H9 (cell line): ENCODE measurements around the gene ZC3HAV1L. TPM values are rescaled to one million over a fixed set of nuclear protein-coding genes. Genes with fewer than 3 reads are reported as not detected.

Experiments used
- DNase-seq: peaks from one replicate; pipeline ENCODE4 v3.0.0-alpha.2; 2017
- H2AFZ ChIP-seq: one replicate; pipeline ENCODE4 v1.6.1; 2013; ENCODE audit warnings: mild to moderate bottlenecking, low read length, control low read depth, moderate library complexity
- H2AK5ac ChIP-seq: 2 replicates; pipeline ENCODE4 v1.6.1; 2013; ENCODE audit warnings: low read length, control low read depth, mixed read lengths; ENCODE audit not compliant: insufficient read length
- H2BK120ac ChIP-seq: one replicate; pipeline ENCODE4 v1.6.1; 2013; ENCODE audit warnings: low read depth, mild to moderate bottlenecking, low read length, control low read depth, inconsistent platforms; ENCODE audit not compliant: poor library complexity, severe bottlenecking
- H2BK12ac ChIP-seq: 2 replicates; pipeline ENCODE4 v1.6.1; 2013; ENCODE audit warnings: low read length, control low read depth, mixed read lengths, low read depth; ENCODE audit not compliant: insufficient read length
- H2BK15ac ChIP-seq: 2 replicates; pipeline ENCODE4 v1.6.1; 2013; ENCODE audit warnings: low read depth, low read length, control low read depth
- H2BK20ac ChIP-seq: one replicate; pipeline ENCODE4 v1.6.1; 2013; ENCODE audit warnings: low read depth, mild to moderate bottlenecking, low read length, control low read depth, inconsistent platforms; ENCODE audit not compliant: poor library complexity, severe bottlenecking
- H2BK5ac ChIP-seq: 2 replicates; pipeline ENCODE4 v1.6.1; 2013; ENCODE audit warnings: low read length, control low read depth, mixed read lengths; ENCODE audit not compliant: insufficient read length
- H3K14ac ChIP-seq: 2 replicates; pipeline ENCODE4 v1.6.1; 2013; ENCODE audit warnings: low read length, control low read depth; ENCODE audit not compliant: insufficient read depth
- H3K18ac ChIP-seq: 2 replicates; pipeline ENCODE4 v1.6.1; 2013; ENCODE audit warnings: low read depth, mild to moderate bottlenecking, mixed read lengths, low read length, control low read depth; ENCODE audit not compliant: insufficient read length
- H3K23ac ChIP-seq: 2 replicates; pipeline ENCODE4 v1.6.1; 2013; ENCODE audit warnings: low read length, control low read depth, mixed read lengths, low read depth; ENCODE audit not compliant: insufficient read length
- H3K23me2 ChIP-seq: 2 replicates; pipeline ENCODE4 v1.6.1; 2013; ENCODE audit warnings: low read depth, mild to moderate bottlenecking, mixed read lengths, low read length, control low read depth; ENCODE audit not compliant: insufficient read length, poor library complexity, severe bottlenecking
- H3K27ac ChIP-seq: 2 replicates; pipeline ENCODE4 v1.5.1; 2013; ENCODE audit warnings: low read length, control low read depth, mixed read lengths, low read depth; ENCODE audit not compliant: insufficient read length
- H3K27me3 ChIP-seq: 2 replicates; pipeline ENCODE4 v1.6.1; 2013; ENCODE audit warnings: low read length, control low read depth, inconsistent platforms; ENCODE audit not compliant: insufficient read depth
- H3K4ac ChIP-seq: 2 replicates; pipeline ENCODE4 v1.6.1; 2013; ENCODE audit warnings: low read depth, mild to moderate bottlenecking, control low read depth, inconsistent platforms, low read length, moderate library complexity
- H3K4me1 ChIP-seq: 2 replicates; pipeline ENCODE4 v1.6.1; 2013; ENCODE audit warnings: low read length, control low read depth, inconsistent platforms; ENCODE audit not compliant: insufficient read depth
- H3K4me2 ChIP-seq: 2 replicates; pipeline ENCODE4 v1.6.1; 2013; ENCODE audit warnings: low read length, control low read depth, mixed read lengths; ENCODE audit not compliant: insufficient read length, insufficient read depth
- H3K56ac ChIP-seq: 2 replicates; pipeline ENCODE4 v1.6.1; 2013; ENCODE audit warnings: low read depth, mild to moderate bottlenecking, mixed read lengths, low read length, control low read depth; ENCODE audit not compliant: insufficient read length
- H3K79me1 ChIP-seq: 2 replicates; pipeline ENCODE4 v1.6.1; 2013; ENCODE audit warnings: low read depth, mild to moderate bottlenecking, moderate library complexity, low read length, control low read depth, inconsistent platforms; ENCODE audit not compliant: insufficient read depth, poor library complexity, severe bottlenecking
- H3K79me2 ChIP-seq: 2 replicates; pipeline ENCODE4 v1.6.1; 2013; ENCODE audit warnings: low read length, control low read depth, inconsistent platforms; ENCODE audit not compliant: insufficient read depth
- H3K9ac ChIP-seq: 2 replicates; pipeline ENCODE4 v1.6.1; 2013; ENCODE audit warnings: low read length, control low read depth, mixed read lengths; ENCODE audit not compliant: insufficient read length; ENCODE audit errors: extremely low read depth
- H3K9me3 ChIP-seq: one replicate; pipeline ENCODE4 v1.6.1; 2013; ENCODE audit warnings: low read depth, low read length, inconsistent platforms; ENCODE audit not compliant: control insufficient read depth
- H3T11ph ChIP-seq: one replicate; pipeline ENCODE4 v1.6.1; 2013; ENCODE audit warnings: mild to moderate bottlenecking, low read length, control low read depth, inconsistent platforms
- H4K20me1 ChIP-seq: one replicate; pipeline ENCODE4 v1.6.1; 2013; ENCODE audit not compliant: control insufficient read depth, insufficient read length, insufficient read depth
- H4K5ac ChIP-seq: 2 replicates; pipeline ENCODE4 v1.6.1; 2013; ENCODE audit warnings: low read depth, mild to moderate bottlenecking, mixed read lengths, low read length, control low read depth; ENCODE audit not compliant: insufficient read length
- H4K8ac ChIP-seq: replicated peaks from 2 replicates; pipeline ENCODE4 v1.6.1; 2013; ENCODE audit warnings: low read length, control low read depth, mixed read lengths, low read depth; ENCODE audit not compliant: insufficient read length
- H4K91ac ChIP-seq: 2 replicates; pipeline ENCODE4 v1.6.1; 2013; ENCODE audit warnings: low read depth, mild to moderate bottlenecking, moderate library complexity, mixed read lengths, low read length, control low read depth; ENCODE audit not compliant: insufficient read length
- H3K27ac Mint-ChIP-seq, 3 experiments: 2 replicates in 2 of 3; 3 replicates in 1 of 3; pipeline ENCODE4 v1.8.0; 2020 to 2021; ENCODE audit warnings: mixed read lengths in 3 of 3, mild to moderate bottlenecking in 1 of 3, moderate library complexity in 1 of 3
- H3K27me3 Mint-ChIP-seq: 2 replicates; pipeline ENCODE4 v1.8.0; 2021; ENCODE audit warnings: low read depth, mild to moderate bottlenecking, moderate library complexity, mixed read lengths
- H3K36me3 Mint-ChIP-seq, 3 experiments: 2 replicates in 2 of 3; 3 replicates in 1 of 3; pipeline ENCODE4 v1.8.0; 2020 to 2021; ENCODE audit warnings: low read depth in 3 of 3, mixed read lengths in 3 of 3; ENCODE audit not compliant: insufficient read depth in 1 of 3
- H3K4me1 Mint-ChIP-seq, 2 experiments: 2 replicates each; pipeline ENCODE4 v1.8.0; 2020; ENCODE audit warnings: mixed read lengths in 2 of 2
- H3K4me3 Mint-ChIP-seq, 2 experiments: 2 replicates in 1 of 2; 3 replicates in 1 of 2; pipeline ENCODE4 v1.8.0; 2020 to 2021; ENCODE audit warnings: mild to moderate bottlenecking in 2 of 2, mixed read lengths in 2 of 2, moderate library complexity in 1 of 2
- H3K9me3 Mint-ChIP-seq, 2 experiments: 2 replicates in 1 of 2; 3 replicates in 1 of 2; pipeline ENCODE4 v1.8.0; 2020; ENCODE audit warnings: mild to moderate bottlenecking in 2 of 2, mixed read lengths in 2 of 2, moderate library complexity in 1 of 2
- WGBS: extraction: QIAGEN DNeasy Blood & Tissue Kit; methylation state at CpG from one replicate; pipeline ENCODE4 v1.1.7; 2013; ENCODE audit warnings: missing lambda C conversion rate, low lambda C conversion rate, mixed read lengths; ENCODE audit not compliant: insufficient read length; ENCODE audit errors: extremely low coverage; 5-methylcytosine and 5-hydroxymethylcytosine counted together
- total RNA-seq: library from RNA; stranded (reverse); gene quantifications from 2 replicates; pipeline ENCODE4 v1.2.1, GENCODE V29; 2021
- TF ChIP-seq, protein P1 (sequence below): fragments of 200-600 bp; sonication (generic); conservative IDR thresholded peaks from 3 replicates; pipeline ENCODE4 v1.8.0; 2021; ENCODE audit warnings: antibody characterized with exemption, mild to moderate bottlenecking

The ZC3HAV1L gene
- total RNA-seq, 1 experiment from 2014 or later = not detected

DNA sequence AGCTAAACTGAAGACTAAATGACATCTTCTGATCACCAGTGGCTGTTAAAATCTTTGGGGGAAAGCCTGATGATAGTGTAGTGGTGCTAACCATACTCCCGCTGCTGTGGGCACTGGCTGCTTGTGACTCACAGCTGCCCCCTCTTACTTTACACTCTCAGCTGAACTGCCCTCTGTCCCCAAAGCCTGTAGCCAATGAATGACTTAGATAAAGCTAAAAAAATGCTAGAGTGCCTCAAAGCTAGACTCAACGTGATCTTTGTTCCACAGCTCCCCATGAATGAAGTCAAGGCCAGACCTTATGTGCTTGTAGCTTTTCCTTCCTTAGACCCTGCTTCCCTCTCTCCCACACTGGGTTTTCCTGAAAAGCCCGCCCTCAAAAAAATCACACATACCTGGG lies 6.5 kb downstream of the ZC3HAV1L start:
- Mint-ChIP-seq H3K36me3 (peaks cover 0 to 1% (median 0%) of the 10 kb centered on the region in 3 experiments; a peak in 1 of 7 replicates), H3K9me3 (no peaks in the 10 kb centered on the region; a peak in 2 of 5 replicates), H3K27ac (no peak overlapping the region), H3K27me3 (no peaks in the 10 kb centered on the region), H3K4me3 (no peak overlapping the region), H3K4me1 (no peaks in the 10 kb centered on the region)
- Histone ChIP-seq H3K14ac (no peak overlapping the region), H4K91ac (no peak overlapping the region), H4K5ac (no peak overlapping the region), H4K20me1 (no peaks in the 10 kb centered on the region), H3K9ac (no peak overlapping the region), H3K23me2 (no peaks in the 10 kb centered on the region), H2AK5ac (no peak overlapping the region), H3K56ac (no peak overlapping the region), H2BK5ac (no peak overlapping the region), H2BK15ac (no peak overlapping the region), H3K79me2 (no peaks in the 10 kb centered on the region), H4K8ac (no peak overlapping the region), H3K23ac (no peak overlapping the region), H3K4me2 (no peak overlapping the region), H2BK12ac (no peak overlapping the region), H3K4ac (no peak overlapping the region), H3K27me3 (no peaks in the 10 kb centered on the region), H3K18ac (no peak overlapping the region), H2AFZ (no peak overlapping the region), H3K79me1 (no peaks in the 10 kb centered on the region), H3K9me3 (no peaks in the 10 kb centered on the region), H2BK20ac (no peak overlapping the region), H3K27ac (no peak overlapping the region), H3K4me1 (no peaks in the 10 kb centered on the region), H2BK120ac (no peak overlapping the region), H3T11ph (no peak overlapping the region)
- DNase-seq = no peak
- WGBS = no CpG with 5 or more reads among the region's 3 CpGs
- TF ChIP-seq, protein P1, sequence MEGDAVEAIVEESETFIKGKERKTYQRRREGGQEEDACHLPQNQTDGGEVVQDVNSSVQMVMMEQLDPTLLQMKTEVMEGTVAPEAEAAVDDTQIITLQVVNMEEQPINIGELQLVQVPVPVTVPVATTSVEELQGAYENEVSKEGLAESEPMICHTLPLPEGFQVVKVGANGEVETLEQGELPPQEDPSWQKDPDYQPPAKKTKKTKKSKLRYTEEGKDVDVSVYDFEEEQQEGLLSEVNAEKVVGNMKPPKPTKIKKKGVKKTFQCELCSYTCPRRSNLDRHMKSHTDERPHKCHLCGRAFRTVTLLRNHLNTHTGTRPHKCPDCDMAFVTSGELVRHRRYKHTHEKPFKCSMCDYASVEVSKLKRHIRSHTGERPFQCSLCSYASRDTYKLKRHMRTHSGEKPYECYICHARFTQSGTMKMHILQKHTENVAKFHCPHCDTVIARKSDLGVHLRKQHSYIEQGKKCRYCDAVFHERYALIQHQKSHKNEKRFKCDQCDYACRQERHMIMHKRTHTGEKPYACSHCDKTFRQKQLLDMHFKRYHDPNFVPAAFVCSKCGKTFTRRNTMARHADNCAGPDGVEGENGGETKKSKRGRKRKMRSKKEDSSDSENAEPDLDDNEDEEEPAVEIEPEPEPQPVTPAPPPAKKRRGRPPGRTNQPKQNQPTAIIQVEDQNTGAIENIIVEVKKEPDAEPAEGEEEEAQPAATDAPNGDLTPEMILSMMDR = no peak
